ENCODE data around the gene ATG9A. TPM values are rescaled to one million over a fixed set of nuclear protein-coding genes. Genes with fewer than 3 reads are reported as not detected.

Gene ATG9A
- total and polyA plus RNA-seq, 9 of the 15 experiments (the other 6 are each of a cell fraction or from before 2014, with no cell fraction given), result 0.25 to 65.6 (median 23.4) TPM

GRCh38 chr2:219261024-219261855 is 31.8 kb upstream of the ATG9A start (continued):
- TF ChIP-seq MLLT1 (IDR thresholded peaks at IDR 0.05) (no peak), ZSCAN29 (IDR thresholded peaks at IDR 0.05) (no peak), ZKSCAN3 (CRISPR knock-in tag; IDR thresholded peaks at IDR 0.05) (no peak), RBM34 (IDR thresholded peaks at IDR 0.05; ENCODE audit: borderline replicate concordance, insufficient read depth, low read length) (no peak), ATF6 (CRISPR knock-in tag; IDR thresholded peaks at IDR 0.05) (no peak), MXD1 (CRISPR knock-in tag; IDR thresholded peaks at IDR 0.05; ENCODE audit: borderline replicate concordance, poor library complexity, severe bottlenecking) (no peak), EP300 (IDR thresholded peaks at IDR 0.05; ENCODE audit: low read length) (peak; percentile 28; the same call in 1 of the 2 replicates), HMGN3 (IDR thresholded peaks at IDR 0.05; ENCODE audit: borderline replicate concordance, extremely low read depth, insufficient read length, low read depth, low read length) (no peak), NFE2 (IDR thresholded peaks at IDR 0.05; ENCODE audit: low read depth) (peak; percentile 60), ZNF184 (CRISPR knock-in tag; IDR thresholded peaks at IDR 0.05) (no peak), RFX5 (IDR thresholded peaks at IDR 0.05; ENCODE audit: low read depth, low read length) (no peak), PRDM10 (IDR thresholded peaks at IDR 0.05; ENCODE audit: partially characterized antibody) (peak; percentile 94), ZBTB8A (IDR thresholded peaks at IDR 0.05; ENCODE audit: partially characterized antibody) (no peak), TCF7L2 (IDR thresholded peaks at IDR 0.05; ENCODE audit: low read depth, low read length) (no peak), ZC3H4 (CRISPR knock-in tag; IDR thresholded peaks at IDR 0.05; ENCODE audit: borderline replicate concordance) (no peak), CHAMP1 (IDR thresholded peaks at IDR 0.05) (no peak), ZNF282 (CRISPR knock-in tag; IDR thresholded peaks at IDR 0.05) (no peak), PTRF (tag; IDR thresholded peaks at IDR 0.05) (no peak)
